PC-3 (cell line): ENCODE measurements around the gene DST.

Source experiments
- EZH2 ChIP-seq: fragments of 300-600 bp; sonication (generic); IDR thresholded peaks from one replicate; pipeline ENCODE4 v1.6.1; 2017; ENCODE audit warnings: antibody characterized with exemption, mild to moderate bottlenecking, low read length; ENCODE audit not compliant: unreplicated experiment
- EZH2phosphoT487 ChIP-seq: fragments of 300-600 bp; sonication (generic); IDR thresholded peaks from 2 replicates; pipeline ENCODE4 v1.6.1; 2018; ENCODE audit warnings: mild to moderate bottlenecking, antibody characterized with exemption, low read length, borderline replicate concordance
- TF ChIP-seq, protein P1 (sequence below): fragments of 300-600 bp; sonication (generic); conservative IDR thresholded peaks from 2 replicates; pipeline ENCODE4 v1.5.1; 2017; ENCODE audit warnings: antibody characterized with exemption, low read depth, mild to moderate bottlenecking, low read length

DNA sequence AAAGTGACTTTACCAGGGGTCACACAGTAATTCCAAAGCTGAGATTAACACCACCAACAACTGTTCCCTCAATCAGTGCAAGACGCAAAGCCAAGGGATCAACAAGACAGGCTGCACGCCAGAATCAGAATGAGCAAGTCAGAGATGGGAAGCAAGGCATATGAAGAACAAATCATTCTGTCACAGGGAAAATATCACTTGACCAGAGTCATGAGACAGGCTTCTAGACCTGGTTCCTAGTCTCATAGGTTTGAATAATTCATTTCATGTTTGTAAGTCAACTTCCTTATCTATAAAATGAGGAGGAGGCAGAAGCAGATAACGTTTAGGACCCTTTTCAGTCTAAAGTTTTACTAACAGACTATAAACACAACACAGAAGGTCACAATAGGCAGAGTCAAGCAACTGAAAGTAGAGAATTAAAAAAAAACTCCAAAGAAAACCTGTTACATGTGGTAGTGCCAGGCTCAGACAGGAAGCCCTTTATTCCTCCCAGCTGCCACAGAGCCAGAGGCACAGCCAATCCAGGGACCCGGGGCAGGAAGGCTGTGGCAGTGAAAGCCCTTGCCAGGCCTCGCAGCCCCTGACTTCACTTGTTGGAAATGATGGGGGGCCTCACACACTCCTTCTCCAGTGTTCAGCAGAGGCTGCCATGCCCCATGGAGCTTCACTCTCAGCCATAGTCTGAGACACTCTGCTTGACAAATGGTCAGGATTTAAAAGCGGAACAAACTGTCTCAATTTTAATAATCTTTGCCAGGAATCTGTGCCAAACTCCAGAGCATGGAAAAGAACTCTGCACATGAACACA, 29.2 kb upstream of the DST start:
- TF ChIP-seq, protein P1, sequence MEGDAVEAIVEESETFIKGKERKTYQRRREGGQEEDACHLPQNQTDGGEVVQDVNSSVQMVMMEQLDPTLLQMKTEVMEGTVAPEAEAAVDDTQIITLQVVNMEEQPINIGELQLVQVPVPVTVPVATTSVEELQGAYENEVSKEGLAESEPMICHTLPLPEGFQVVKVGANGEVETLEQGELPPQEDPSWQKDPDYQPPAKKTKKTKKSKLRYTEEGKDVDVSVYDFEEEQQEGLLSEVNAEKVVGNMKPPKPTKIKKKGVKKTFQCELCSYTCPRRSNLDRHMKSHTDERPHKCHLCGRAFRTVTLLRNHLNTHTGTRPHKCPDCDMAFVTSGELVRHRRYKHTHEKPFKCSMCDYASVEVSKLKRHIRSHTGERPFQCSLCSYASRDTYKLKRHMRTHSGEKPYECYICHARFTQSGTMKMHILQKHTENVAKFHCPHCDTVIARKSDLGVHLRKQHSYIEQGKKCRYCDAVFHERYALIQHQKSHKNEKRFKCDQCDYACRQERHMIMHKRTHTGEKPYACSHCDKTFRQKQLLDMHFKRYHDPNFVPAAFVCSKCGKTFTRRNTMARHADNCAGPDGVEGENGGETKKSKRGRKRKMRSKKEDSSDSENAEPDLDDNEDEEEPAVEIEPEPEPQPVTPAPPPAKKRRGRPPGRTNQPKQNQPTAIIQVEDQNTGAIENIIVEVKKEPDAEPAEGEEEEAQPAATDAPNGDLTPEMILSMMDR: no peak
- TF ChIP-seq EZH2: no peak
- TF ChIP-seq EZH2phosphoT487: no peak
